ENCODE measurements around the gene FPGS. TPM values are rescaled to one million over a fixed set of nuclear protein-coding genes. Genes with fewer than 3 reads are reported as not detected.
A peak's percentile ranks its signal among the peaks of the same experiment; 100 is the strongest.

FPGS gene
- total and polyA plus RNA-seq, 8 donors = 27.0 to 85.3 (median 38.9) TPM

DNA sequence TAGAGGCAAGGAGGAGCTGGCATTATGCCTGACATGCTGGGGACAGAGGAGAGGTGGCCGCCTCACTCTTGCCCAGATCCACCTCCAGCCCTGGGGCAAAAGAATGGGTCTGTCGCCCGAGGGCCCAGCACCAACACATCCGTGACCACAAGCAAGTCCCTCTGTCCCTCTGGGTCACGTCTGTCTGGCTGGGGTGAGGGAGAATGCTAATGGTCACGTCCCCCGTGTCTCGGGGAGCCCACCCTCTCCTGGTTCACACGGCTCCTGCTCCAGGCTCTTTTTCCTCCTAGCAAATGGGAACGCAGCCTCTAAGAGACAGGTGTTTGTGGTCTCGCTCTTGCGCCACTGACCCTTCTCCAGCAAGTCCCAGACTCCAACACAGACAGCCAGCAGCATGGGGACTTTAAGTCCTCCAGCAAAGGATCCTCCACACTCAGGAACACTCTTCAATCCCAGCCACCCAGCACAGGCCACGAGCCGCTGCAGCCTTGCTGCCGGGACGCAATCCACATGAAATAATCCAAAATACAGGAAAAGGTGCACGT is 47.7 kb downstream of the FPGS start:
- TF ChIP-seq, protein P1, sequence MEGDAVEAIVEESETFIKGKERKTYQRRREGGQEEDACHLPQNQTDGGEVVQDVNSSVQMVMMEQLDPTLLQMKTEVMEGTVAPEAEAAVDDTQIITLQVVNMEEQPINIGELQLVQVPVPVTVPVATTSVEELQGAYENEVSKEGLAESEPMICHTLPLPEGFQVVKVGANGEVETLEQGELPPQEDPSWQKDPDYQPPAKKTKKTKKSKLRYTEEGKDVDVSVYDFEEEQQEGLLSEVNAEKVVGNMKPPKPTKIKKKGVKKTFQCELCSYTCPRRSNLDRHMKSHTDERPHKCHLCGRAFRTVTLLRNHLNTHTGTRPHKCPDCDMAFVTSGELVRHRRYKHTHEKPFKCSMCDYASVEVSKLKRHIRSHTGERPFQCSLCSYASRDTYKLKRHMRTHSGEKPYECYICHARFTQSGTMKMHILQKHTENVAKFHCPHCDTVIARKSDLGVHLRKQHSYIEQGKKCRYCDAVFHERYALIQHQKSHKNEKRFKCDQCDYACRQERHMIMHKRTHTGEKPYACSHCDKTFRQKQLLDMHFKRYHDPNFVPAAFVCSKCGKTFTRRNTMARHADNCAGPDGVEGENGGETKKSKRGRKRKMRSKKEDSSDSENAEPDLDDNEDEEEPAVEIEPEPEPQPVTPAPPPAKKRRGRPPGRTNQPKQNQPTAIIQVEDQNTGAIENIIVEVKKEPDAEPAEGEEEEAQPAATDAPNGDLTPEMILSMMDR (IDR thresholded peaks at IDR 0.05) = no peak
- FAIRE-seq = no peak
- H3K36me3 ChIP-seq = no peaks in the 10 kb centered on the region
- H3K9me3 ChIP-seq = no peaks in the 10 kb centered on the region
- H3K27me3 ChIP-seq = no peaks in the 10 kb centered on the region
- WGBS, 2 donors = 83 to 87% methylated on average over 17 of the region's 17 CpGs
- H3K4me1 ChIP-seq = no peaks in the 10 kb centered on the region
- no peak for DNase-seq
- no peak overlapping the region for H3K27ac ChIP-seq
- no peak for ATAC-seq
- H3K4me3 ChIP-seq = peak overlapping the region in 1 of 4 donors; percentile 17
- intact Hi-C loops (cut with DNase I) = no loop called here

DNA sequence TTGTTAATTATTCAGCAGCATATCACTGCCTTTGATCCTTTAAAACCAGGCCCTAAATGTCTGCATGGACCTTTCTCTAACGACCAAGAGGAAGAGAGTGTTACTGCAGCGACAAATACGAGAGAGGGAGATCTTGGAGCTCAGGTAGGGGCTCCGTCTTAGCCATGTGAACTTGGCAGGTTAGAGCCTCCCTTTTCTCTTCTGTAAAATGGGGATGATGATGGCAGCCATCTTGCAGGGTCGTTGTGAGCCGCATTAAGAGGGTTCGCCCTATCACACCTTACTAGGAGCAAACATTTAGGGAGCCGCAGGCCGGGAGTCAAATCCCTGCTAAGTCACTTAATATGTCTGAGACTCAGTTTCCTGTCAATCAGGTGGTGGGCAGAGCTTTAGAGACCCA is 50.1 kb downstream of the FPGS start:
- intact Hi-C loops (cut with DNase I) = no loop called here
- H3K27ac ChIP-seq = no peak overlapping the region
- H3K9me3 ChIP-seq = no peaks in the 10 kb centered on the region
- FAIRE-seq = no peak
- WGBS, 2 donors = 82 to 84% methylated on average over 9 of the region's 9 CpGs
- TF ChIP-seq, protein P1 (IDR thresholded peaks at IDR 0.05) = no peak
- H3K36me3 ChIP-seq = no peaks in the 10 kb centered on the region
- peak overlapping the region in 1 of 4 donors; percentile 39 for H3K4me3 ChIP-seq
- no peaks in the 10 kb centered on the region for H3K4me1 ChIP-seq
- no peak for DNase-seq
- H3K27me3 ChIP-seq = no peaks in the 10 kb centered on the region
- ATAC-seq = no peak

GRCh38 chr9:127853312-127854183 is 50.9 kb downstream of the FPGS start:
- intact Hi-C loops (cut with DNase I) = no loop called here
- WGBS, 2 donors = 66 to 68% methylated on average over 13 of the region's 13 CpGs
- TF ChIP-seq, protein P1 (IDR thresholded peaks at IDR 0.05) = no peak
- peak overlapping the region; percentile 8 to 39 (median 20) for H3K4me3 ChIP-seq
- H3K27ac ChIP-seq = peak overlapping the region in 3 of 4 donors; percentile 29 to 46 (median 33)
- peak in 1 of 4 donors; percentile 36 for ATAC-seq
- DNase-seq = peak in 1 of 6 donors; percentile 15
- no peak for FAIRE-seq
- H3K9me3 ChIP-seq = no peaks in the 10 kb centered on the region
- peaks cover 0 to 6% (median 0%) of the 10 kb centered on the region in 3 donors for H3K4me1 ChIP-seq
- no peaks in the 10 kb centered on the region for H3K36me3 ChIP-seq
- no peaks in the 10 kb centered on the region for H3K27me3 ChIP-seq

DNA sequence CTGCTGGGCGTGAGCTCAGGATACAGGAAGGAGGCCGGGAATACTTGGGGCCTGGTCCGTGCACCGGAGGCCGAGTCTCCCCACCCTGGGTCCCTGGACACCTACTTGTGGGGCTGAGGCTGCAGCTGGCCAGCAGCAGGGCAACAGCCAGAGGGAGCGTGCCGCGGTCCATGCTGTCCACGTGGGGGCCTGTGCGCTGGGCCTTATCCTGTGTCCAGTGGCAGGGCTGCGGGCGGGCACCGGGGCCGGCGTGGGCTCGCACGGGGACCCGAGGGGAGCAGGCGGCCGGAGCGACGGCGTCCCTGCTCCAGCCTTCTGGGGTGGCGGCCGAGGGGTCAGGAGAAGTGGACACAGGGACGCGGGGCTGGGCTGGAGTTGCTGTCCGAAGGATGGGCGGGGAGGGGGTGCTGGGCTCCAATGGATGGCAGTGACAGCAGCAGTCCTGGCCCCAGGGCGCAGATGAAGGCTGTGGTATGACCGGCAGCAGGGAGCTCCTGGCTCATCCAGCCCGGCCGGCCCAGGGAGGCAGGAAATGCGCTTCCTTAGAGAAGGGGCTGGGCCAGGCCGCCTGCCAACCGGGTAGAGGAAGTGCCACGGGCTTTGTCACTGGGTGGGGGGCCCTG is 51.6 kb downstream of the FPGS start, which contains the start of gene ENG:
Gene ENG (minus strand): TSS at position 475 of the 623 bp plus-strand sequence. CDS start 303 bp downstream, at position 172.
- TF ChIP-seq, protein P1 (IDR thresholded peaks at IDR 0.05) = no peak
- peak in 3 of 4 donors; percentile 61 to 72 (median 70) for ATAC-seq
- intact Hi-C loops (cut with DNase I) = no loop called here
- 60 to 61% methylated on average over 35 to 37 of the region's 37 CpGs for WGBS, 2 donors
- peak in 1 of 6 donors; percentile 37 for DNase-seq
- H3K9me3 ChIP-seq = no peaks in the 10 kb centered on the region
- peak within 1 kb of the TSS; percentile 8 to 39 (median 20) for H3K4me3 ChIP-seq
- H3K4me1 ChIP-seq = peaks cover 0 to 10% (median 0%) of the 10 kb centered on the region in 3 donors
- H3K27ac ChIP-seq = peak within 1 kb of the TSS in 3 of 4 donors; percentile 29 to 46 (median 33)
- no peaks in the 10 kb centered on the region for H3K27me3 ChIP-seq
- H3K36me3 ChIP-seq = no peaks in the 10 kb centered on the region
- no peak for FAIRE-seq
